Thyroid gland (tissue), 4 donors: Measurements from ENCODE around the gene HDGFL2. TPM values are rescaled to one million over a fixed set of nuclear protein-coding genes. Genes with fewer than 3 reads are reported as not detected.
A peak's percentile ranks its signal among the peaks of the same experiment; 100 is the strongest.

Experiments
- DNase-seq, 2 donors: peaks; one replicate each; pipeline ENCODE4 v3.0.0-alpha.2; 2019
- H3K27ac ChIP-seq, 3 donors: fragments of 200-600 bp; sonication (generic); 1 replicate in 2 of 3; 2 replicates in 1 of 3; pipeline ENCODE4 v1.5.1; 2016 to 2019; ENCODE audit warnings: mild to moderate bottlenecking in 1 of 3, moderate library complexity in 1 of 3
- H3K27me3 ChIP-seq: fragments of 200-600 bp; sonication (generic); one replicate; pipeline ENCODE4 v1.5.1; 2019
- H3K36me3 ChIP-seq, 2 donors: fragments of 200-600 bp; sonication (generic); one replicate each; pipeline ENCODE4 v1.5.1; 2016 to 2019
- H3K4me1 ChIP-seq, 2 donors: fragments of 200-600 bp; sonication (generic); one replicate each; pipeline ENCODE4 v1.5.1; 2017 to 2019
- H3K4me3 ChIP-seq, 3 donors: fragments of 200-600 bp; sonication (generic); replicated peaks in 1 of 3; 1 replicate in 2 of 3; 2 replicates in 1 of 3; pipeline ENCODE4 v1.5.1; 2016; ENCODE audit warnings: mild to moderate bottlenecking in 1 of 3
- H3K9me3 ChIP-seq: fragments of 200-600 bp; sonication (generic); one replicate; pipeline ENCODE4 v1.5.1; 2017
- CTCF ChIP-seq, 6 experiments: fragments of 200-600 bp in 3 of 6; fragments of 450-650 bp in 3 of 6; sonication (generic) in 3 of 6; IDR thresholded peaks; one replicate each; pipeline ENCODE4 v1.5.1; 2016 to 2019; ENCODE audit warnings: antibody characterized with exemption in 6 of 6, mild to moderate bottlenecking in 2 of 6, inconsistent platforms in 1 of 6, moderate library complexity in 1 of 6
- POLR2A ChIP-seq, 2 donors: fragments of 450-650 bp; IDR thresholded peaks; one replicate each; pipeline ENCODE4 v1.6.1; 2017; ENCODE audit warnings: antibody characterized with exemption in 2 of 2, mild to moderate bottlenecking in 2 of 2, moderate library complexity in 1 of 2
- WGBS, 2 donors: methylation state at CpG; one replicate each; pipeline ENCODE4 v1.1.5; 2017; 5-methylcytosine and 5-hydroxymethylcytosine counted together
- intact Hi-C: fragments of 100-400 bp; cut with DNase I; formaldehyde crosslinking; loops from one replicate; pipeline ENCODE4 v1.15.1; 2023
- total RNA-seq, 4 donors: library from RNA; depleted of rRNA; stranded (reverse); fragments of >200 nt; gene quantifications; one replicate each; pipeline ENCODE4 v1.2.3, GENCODE V29; 2016

Gene HDGFL2
- total RNA-seq, 4 donors from 2014 or later = 26.5 to 42.3 (median 28.4) TPM

DNA sequence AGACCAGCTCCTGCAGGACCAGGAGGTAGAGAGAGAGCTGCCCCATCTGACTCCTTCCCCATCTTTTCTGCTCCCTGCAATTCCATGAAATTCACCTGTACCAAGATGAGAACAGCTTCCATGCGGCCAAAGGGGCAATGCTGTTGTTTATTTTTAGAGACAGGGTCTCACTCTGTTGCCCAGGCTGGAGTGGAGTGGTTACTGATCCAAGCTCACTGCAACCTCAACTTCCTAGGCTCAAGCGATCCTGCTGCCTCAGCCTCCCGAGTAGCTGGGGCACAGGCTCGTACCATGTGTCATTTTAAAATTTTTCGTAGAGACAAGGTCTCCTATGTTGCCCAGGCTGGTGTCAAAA is 49.8 kb downstream of the HDGFL2 start:
- DNase-seq = no peak
- WGBS, 2 donors = 83 to 92% methylated on average over 3 to 5 of the region's 5 CpGs
- H3K9me3 ChIP-seq = no peaks in the 10 kb centered on the region
- no peaks in the 10 kb centered on the region for H3K36me3 ChIP-seq
- no peaks in the 10 kb centered on the region for H3K4me1 ChIP-seq
- H3K27ac ChIP-seq = no peak overlapping the region
- no peak for TF ChIP-seq CTCF (IDR thresholded peaks at IDR 0.05)
- TF ChIP-seq POLR2A (IDR thresholded peaks at IDR 0.05) = no peak
- H3K27me3 ChIP-seq = no peaks in the 10 kb centered on the region
- intact Hi-C loops = loop anchor here (10.0 kb wide), 1 partner anchor 257 kb away; no protein-coding TSS in a partner anchor
- H3K4me3 ChIP-seq = no peak overlapping the region

DNA sequence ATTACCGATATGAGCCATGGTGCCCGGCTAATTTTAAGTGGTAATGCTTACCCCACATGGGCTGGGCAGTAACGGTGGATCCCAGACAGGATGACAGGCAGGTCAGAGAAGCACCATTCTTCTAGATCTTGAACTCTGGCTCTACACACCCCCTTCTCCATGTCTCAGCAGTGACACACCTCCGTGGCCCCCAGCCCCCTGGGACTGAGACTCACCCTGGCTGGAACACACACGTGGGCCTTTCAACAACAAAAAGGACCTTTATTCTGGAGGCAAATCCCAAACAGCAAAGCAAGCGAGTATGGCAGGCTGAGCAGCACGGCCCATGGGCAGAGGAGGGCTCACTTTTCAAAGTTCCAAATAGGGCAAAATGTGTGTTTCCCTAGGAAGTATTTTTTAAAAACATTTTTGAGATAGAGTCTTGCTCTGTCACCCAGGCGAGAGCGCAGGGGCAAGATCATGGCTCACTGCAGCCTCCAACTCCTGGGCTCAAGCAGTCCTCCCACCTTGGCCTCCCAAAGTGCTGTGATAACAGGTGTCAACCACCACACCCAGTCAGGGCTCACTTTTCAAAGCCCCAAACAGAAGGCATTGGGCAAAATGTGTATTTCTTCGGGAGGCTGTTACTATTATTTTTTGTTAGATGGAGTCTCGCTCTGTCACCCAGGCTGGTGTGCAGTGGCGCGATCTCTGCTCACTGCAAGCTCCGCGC is 50.4 kb downstream of the HDGFL2 start:
- intact Hi-C loops = loop anchor here (10.0 kb wide), 1 partner anchor 258 kb away; no protein-coding TSS in a partner anchor
- no peaks in the 10 kb centered on the region for H3K27me3 ChIP-seq
- H3K27ac ChIP-seq = no peak overlapping the region
- no peak for TF ChIP-seq POLR2A (IDR thresholded peaks at IDR 0.05)
- no peak for TF ChIP-seq CTCF (IDR thresholded peaks at IDR 0.05)
- H3K9me3 ChIP-seq = no peaks in the 10 kb centered on the region
- 87 to 89% methylated on average over 15 of the region's 15 CpGs for WGBS, 2 donors
- no peak overlapping the region for H3K4me3 ChIP-seq
- no peaks in the 10 kb centered on the region for H3K4me1 ChIP-seq
- no peaks in the 10 kb centered on the region for H3K36me3 ChIP-seq
- DNase-seq = no peak

DNA sequence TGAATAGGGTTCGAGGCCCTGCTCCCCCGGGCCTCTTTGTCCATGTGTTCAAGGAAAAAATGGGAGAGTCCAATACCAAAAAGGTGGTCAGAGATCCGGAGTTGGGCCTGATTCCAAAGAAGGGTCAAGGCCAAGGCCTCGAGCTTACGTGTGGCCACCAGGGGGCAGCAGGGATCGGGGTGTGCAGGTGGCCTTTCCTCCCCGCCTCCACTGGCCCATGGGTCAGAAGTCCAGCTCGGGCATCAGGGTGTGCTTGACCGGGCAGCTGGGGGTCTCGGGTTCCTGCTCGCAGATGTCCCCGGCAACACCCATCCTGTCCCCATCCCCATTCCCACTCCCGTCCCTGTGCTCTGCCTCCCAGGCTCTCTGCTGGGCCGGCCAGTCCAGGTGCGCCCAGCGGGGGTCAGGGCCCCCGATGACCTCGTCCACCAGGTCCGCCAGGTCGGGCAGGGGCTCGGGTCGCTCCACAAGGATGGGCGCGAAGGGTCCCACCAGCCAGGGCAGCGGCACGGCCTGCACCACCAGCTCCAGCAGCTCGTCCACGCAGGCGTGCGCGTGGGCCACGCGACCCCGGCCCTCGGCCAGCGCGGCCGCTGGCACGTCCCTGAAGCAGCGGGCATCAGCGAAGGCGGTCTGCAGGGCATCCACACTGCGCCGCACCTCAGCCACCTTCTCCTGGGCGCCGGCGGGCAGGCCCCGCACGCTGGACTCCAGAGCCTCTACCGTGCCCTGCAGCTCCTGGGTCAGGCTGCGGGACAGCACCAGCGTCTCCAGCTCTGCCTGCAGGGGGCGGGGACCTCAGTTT is 51.4 kb downstream of the HDGFL2 start:
- Histone ChIP-seq H3K27ac (no peak overlapping the region), H3K27me3 (no peaks in the 10 kb centered on the region), H3K36me3 (no peaks in the 10 kb centered on the region), H3K4me1 (no peaks in the 10 kb centered on the region), H3K4me3 (no peak overlapping the region), H3K9me3 (no peaks in the 10 kb centered on the region)
- WGBS, 2 donors = 57 to 67% methylated on average over 11 to 24 of the region's 53 CpGs
- DNase-seq = peak; percentile 20 to 31
- intact Hi-C loops = loop anchor here (10.0 kb wide), 1 partner anchor 259 kb away; no protein-coding TSS in a partner anchor
- peak in 5 of 6 experiments; percentile 27 to 51 (median 30) for TF ChIP-seq CTCF (IDR thresholded peaks at IDR 0.05)
- no peak for TF ChIP-seq POLR2A (IDR thresholded peaks at IDR 0.05)

DNA sequence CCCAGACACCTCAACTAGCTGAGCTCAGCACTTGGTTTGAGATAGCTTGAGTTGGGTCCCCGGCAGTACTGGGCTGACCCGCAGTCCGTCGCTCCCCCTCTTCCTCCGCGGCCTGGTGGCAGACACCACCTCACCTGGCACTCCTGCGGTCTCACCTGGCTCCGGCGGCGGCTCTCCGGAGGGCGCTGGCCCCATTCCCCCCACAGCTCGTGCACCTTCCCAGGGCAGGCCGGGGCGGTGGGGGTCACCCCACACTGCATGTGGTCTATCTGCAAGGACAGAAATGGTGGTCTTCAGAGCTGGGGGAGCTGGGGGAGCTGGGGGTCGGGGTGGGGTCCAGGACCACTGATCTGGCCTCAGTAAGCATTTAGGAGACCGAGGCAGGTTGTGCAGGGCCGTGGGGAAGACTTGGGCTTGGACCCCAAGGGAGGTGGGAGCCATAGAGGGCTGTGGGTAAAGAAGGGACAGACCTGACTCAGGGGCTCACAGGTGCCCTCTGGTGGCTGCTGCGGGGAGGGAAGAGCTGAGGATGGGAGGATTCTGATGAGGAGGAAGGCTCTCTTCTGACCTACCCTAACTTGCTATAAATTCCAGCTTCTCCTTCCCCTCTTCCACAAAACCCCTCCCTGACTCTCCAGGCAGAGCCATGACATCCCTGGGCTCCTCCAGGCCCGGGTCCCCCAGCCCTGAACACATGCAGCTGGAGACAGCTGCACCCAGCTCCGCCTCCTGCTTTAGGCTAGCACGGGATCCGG is 52.9 kb downstream of the HDGFL2 start:
- no peaks in the 10 kb centered on the region for H3K4me1 ChIP-seq
- H3K27me3 ChIP-seq = no peaks in the 10 kb centered on the region
- H3K9me3 ChIP-seq = no peaks in the 10 kb centered on the region
- peak; percentile 32 to 40 for DNase-seq
- H3K27ac ChIP-seq = no peak overlapping the region
- intact Hi-C loops = loop anchor here (10.0 kb wide), 1 partner anchor 260 kb away; no protein-coding TSS in a partner anchor
- TF ChIP-seq CTCF (IDR thresholded peaks at IDR 0.05) = peak; percentile 18 to 71 (median 36)
- TF ChIP-seq POLR2A (IDR thresholded peaks at IDR 0.05) = no peak
- WGBS, 2 donors = 66 to 67% methylated on average over 17 to 21 of the region's 23 CpGs
- H3K36me3 ChIP-seq = no peaks in the 10 kb centered on the region
- no peak overlapping the region for H3K4me3 ChIP-seq
